ENCODE results near the gene PRMT6. TPM values are rescaled to one million over a fixed set of nuclear protein-coding genes. Genes with fewer than 3 reads are reported as not detected.
A peak's percentile ranks its signal among the peaks of the same experiment; 100 is the strongest.
"Not testable (repeated sequence)": the region's sequence is repeated elsewhere in the genome, so short reads cannot be mapped to it uniquely, and the experiment has no call there.

Gene PRMT6
- 20.4 and 21.0 TPM in 2 replicates for total RNA-seq

DNA sequence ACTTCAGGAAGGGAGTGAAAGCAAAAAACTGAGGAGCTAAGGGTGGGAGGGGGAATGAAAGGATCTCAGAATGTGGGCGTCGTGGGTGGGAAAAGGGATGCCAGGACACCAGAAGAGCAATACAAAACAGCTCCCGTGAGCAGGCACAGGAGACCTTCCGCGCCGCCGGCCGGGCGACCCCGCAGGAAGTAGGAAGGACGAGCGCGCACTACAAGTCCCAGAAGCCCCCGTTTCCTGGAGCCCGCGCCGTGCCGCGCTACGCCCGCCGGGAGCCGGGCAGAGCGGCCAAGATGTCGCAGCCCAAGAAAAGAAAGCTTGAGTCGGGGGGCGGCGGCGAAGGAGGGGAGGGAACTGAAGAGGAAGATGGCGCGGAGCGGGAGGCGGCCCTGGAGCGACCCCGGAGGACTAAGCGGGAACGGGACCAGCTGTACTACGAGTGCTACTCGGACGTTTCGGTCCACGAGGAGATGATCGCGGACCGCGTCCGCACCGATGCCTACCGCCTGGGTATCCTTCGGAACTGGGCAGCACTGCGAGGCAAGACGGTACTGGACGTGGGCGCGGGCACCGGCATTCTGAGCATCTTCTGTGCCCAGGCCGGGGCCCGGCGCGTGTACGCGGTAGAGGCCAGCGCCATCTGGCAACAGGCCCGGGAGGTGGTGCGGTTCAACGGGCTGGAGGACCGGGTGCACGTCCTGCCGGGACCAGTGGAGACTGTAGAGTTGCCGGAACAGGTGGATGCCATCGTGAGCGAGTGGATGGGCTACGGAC, at the start of gene PRMT6:
PRMT6 (plus strand) TSS at position 249 of the 771 bp plus-strand sequence; CDS start at position 291, 42 bp downstream.
- peaks cover 19% of the 10 kb centered on the region for H3K4me1 Mint-ChIP-seq (ENCODE audit: low read depth)
- peak within 1 kb of the TSS; percentile 99 for H3K4me3 Mint-ChIP-seq (ENCODE audit: low read depth)
- DNase-seq (ENCODE audit: low spot score): peak; percentile 79
- H3K27me3 Mint-ChIP-seq (ENCODE audit: low read depth): peaks cover 1% of the 10 kb centered on the region
- H3K36me3 Mint-ChIP-seq (ENCODE audit: low read depth): peaks cover 42% of the 10 kb centered on the region
- intact Hi-C loops (cut with micrococcal nuclease): loop anchor here (5.0 kb wide), 2 partner anchors 86 to 421 kb away; partner anchors contain the start of gene NTNG1
- H3K27ac Mint-ChIP-seq: peak within 1 kb of the TSS; percentile 98
- peaks cover 4% of the 10 kb centered on the region for H3K9me3 Mint-ChIP-seq

DNA sequence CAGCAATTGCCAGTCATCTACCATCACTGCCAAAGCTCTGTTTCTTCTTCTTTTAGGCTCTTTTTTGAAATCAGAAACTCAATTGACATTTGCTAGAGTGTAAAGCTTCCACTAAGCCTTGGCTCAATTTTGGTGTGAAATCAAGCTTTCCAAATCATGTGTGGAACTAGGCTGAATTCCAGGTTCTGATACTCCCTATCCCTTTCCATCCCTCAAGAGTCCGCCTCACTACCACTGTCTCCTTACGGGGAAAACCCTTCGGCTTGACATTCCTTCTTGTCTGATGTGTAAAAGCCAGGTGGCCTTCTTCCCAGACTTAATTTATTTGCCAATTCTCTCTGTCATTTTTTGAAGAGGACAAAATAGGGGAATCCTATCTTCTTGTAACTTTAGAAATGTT, 47.2 kb upstream of the PRMT6 start:
- H3K27ac Mint-ChIP-seq: no peak overlapping the region
- no peak overlapping the region for H3K4me3 Mint-ChIP-seq (ENCODE audit: low read depth)
- intact Hi-C loops (cut with micrococcal nuclease): no loop called here
- no peak for DNase-seq (ENCODE audit: low spot score)
- no peaks in the 10 kb centered on the region for H3K9me3 Mint-ChIP-seq
- no peaks in the 10 kb centered on the region for H3K4me1 Mint-ChIP-seq (ENCODE audit: low read depth)
- no peaks in the 10 kb centered on the region for H3K27me3 Mint-ChIP-seq (ENCODE audit: low read depth)
- H3K36me3 Mint-ChIP-seq (ENCODE audit: low read depth): no peaks in the 10 kb centered on the region

DNA sequence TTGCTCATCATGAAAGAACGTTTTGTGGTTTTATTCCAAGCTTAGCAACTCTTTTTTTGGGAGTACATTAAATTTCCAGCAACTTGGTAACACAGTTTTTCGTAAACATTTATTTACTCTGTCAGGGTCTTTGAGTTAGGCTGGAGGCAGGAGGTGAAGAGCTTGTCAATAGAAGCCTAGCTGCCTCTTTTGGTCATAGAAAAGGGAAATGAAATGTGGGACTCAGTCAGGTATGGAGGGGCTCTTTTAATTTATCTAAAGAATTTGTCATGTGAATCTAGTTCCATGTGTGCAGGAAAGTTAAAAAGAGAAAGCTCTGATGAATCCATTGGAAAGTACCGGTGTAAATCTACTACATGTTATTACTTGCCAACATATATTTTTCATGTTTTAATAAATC, 45.9 kb upstream of the PRMT6 start:
- Mint-ChIP-seq H3K36me3 (ENCODE audit: low read depth) (no peaks in the 10 kb centered on the region), H3K9me3 (no peaks in the 10 kb centered on the region), H3K4me1 (ENCODE audit: low read depth) (no peaks in the 10 kb centered on the region), H3K27me3 (ENCODE audit: low read depth) (no peaks in the 10 kb centered on the region), H3K4me3 (ENCODE audit: low read depth) (no peak overlapping the region), H3K27ac (no peak overlapping the region)
- intact Hi-C loops (cut with micrococcal nuclease): no loop called here
- DNase-seq (ENCODE audit: low spot score): no peak

DNA sequence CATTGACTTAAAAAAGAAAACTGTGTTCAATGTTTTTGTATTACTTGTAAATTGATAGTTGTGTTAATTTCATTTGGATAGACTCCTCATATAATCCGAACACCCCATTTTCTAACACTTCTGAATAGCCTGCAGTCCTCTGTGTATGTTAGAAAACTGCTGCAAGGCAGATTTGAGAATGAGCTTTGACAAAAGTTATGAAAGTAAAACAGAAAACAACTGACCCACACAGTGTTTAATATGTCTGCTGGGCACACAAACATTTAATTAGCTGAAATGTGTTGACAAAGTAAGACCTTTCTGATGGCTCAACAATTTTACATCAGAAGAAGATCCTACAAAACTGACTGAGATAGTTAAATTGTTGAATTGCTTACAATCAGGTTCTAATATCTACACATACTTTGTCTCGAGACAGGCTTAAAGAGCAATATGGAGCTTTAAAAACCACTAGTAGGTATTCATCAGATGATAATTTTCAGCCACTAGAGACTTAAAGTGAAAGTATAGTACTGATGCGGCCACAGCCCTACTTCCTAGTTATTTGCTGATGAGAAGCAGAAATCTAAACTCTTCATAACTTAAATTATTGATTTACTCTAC, 40.0 kb upstream of the PRMT6 start:
- no peak overlapping the region for H3K27ac Mint-ChIP-seq
- H3K9me3 Mint-ChIP-seq: no peaks in the 10 kb centered on the region
- H3K4me3 Mint-ChIP-seq (ENCODE audit: low read depth): no peak overlapping the region
- no peak for DNase-seq (ENCODE audit: low spot score)
- H3K36me3 Mint-ChIP-seq (ENCODE audit: low read depth): no peaks in the 10 kb centered on the region
- H3K4me1 Mint-ChIP-seq (ENCODE audit: low read depth): no peaks in the 10 kb centered on the region
- intact Hi-C loops (cut with micrococcal nuclease): no loop called here
- H3K27me3 Mint-ChIP-seq (ENCODE audit: low read depth): no peaks in the 10 kb centered on the region

- Mint-ChIP-seq H3K9me3 (no peaks in the 10 kb centered on the region), H3K36me3 (ENCODE audit: low read depth) (no peaks in the 10 kb centered on the region), H3K27me3 (ENCODE audit: low read depth) (no peaks in the 10 kb centered on the region), H3K4me3 (ENCODE audit: low read depth) (no peak overlapping the region), H3K27ac (no peak overlapping the region), H3K4me1 (ENCODE audit: low read depth) (no peaks in the 10 kb centered on the region)
- intact Hi-C loops (cut with micrococcal nuclease): no loop called here
- no peak for DNase-seq (ENCODE audit: low spot score)
Observed at GRCh38 chr1:107018445-107018844, 38.0 kb upstream of the PRMT6 start.

- H3K4me1 Mint-ChIP-seq (ENCODE audit: low read depth): no peaks in the 10 kb centered on the region
- intact Hi-C loops (cut with micrococcal nuclease): no loop called here
- no peak for DNase-seq (ENCODE audit: low spot score)
- no peaks in the 10 kb centered on the region for H3K36me3 Mint-ChIP-seq (ENCODE audit: low read depth)
- no peaks in the 10 kb centered on the region for H3K27me3 Mint-ChIP-seq (ENCODE audit: low read depth)
- no peak overlapping the region for H3K4me3 Mint-ChIP-seq (ENCODE audit: low read depth)
- no peaks in the 10 kb centered on the region for H3K9me3 Mint-ChIP-seq
- no peak overlapping the region for H3K27ac Mint-ChIP-seq
Observed at GRCh38 chr1:107019166-107019565, 37.3 kb upstream of the PRMT6 start.

GRCh38 chr1:107038874-107039273, 17.6 kb upstream of the PRMT6 start:
- H3K4me1 Mint-ChIP-seq (ENCODE audit: low read depth); intact Hi-C loops (cut with micrococcal nuclease): not testable (repeated sequence)

GRCh38 chr1:107044310-107045220, 11.9 kb upstream of the PRMT6 start:
- DNase-seq (ENCODE audit: low spot score); H3K27me3 Mint-ChIP-seq (ENCODE audit: low read depth); H3K9me3 Mint-ChIP-seq; H3K4me1 Mint-ChIP-seq (ENCODE audit: low read depth); H3K27ac Mint-ChIP-seq; intact Hi-C loops (cut with micrococcal nuclease); H3K4me3 Mint-ChIP-seq (ENCODE audit: low read depth); H3K36me3 Mint-ChIP-seq (ENCODE audit: low read depth): not testable (repeated sequence)

More at GRCh38 chr1:107038874-107039273, 17.6 kb upstream of the PRMT6 start:
- DNase-seq (ENCODE audit: low spot score); H3K4me3 Mint-ChIP-seq (ENCODE audit: low read depth); H3K9me3 Mint-ChIP-seq; H3K27ac Mint-ChIP-seq; H3K27me3 Mint-ChIP-seq (ENCODE audit: low read depth); H3K36me3 Mint-ChIP-seq (ENCODE audit: low read depth): not testable (repeated sequence)

GRCh38 chr1:107047602-107048001, 8.9 kb upstream of the PRMT6 start:
- H3K27ac Mint-ChIP-seq: no peak overlapping the region
- DNase-seq (ENCODE audit: low spot score): no peak
- intact Hi-C loops (cut with micrococcal nuclease): no loop called here
- H3K4me3 Mint-ChIP-seq (ENCODE audit: low read depth): no peak overlapping the region
- H3K36me3 Mint-ChIP-seq (ENCODE audit: low read depth): no peaks in the 10 kb centered on the region
- no peaks in the 10 kb centered on the region for H3K4me1 Mint-ChIP-seq (ENCODE audit: low read depth)
- H3K9me3 Mint-ChIP-seq: no peaks in the 10 kb centered on the region
- peaks cover 4% of the 10 kb centered on the region for H3K27me3 Mint-ChIP-seq (ENCODE audit: low read depth)

- DNase-seq (ENCODE audit: low spot score): no peak
- Mint-ChIP-seq H3K9me3 (no peaks in the 10 kb centered on the region), H3K4me1 (ENCODE audit: low read depth) (no peaks in the 10 kb centered on the region), H3K27ac (no peak overlapping the region), H3K36me3 (ENCODE audit: low read depth) (no peaks in the 10 kb centered on the region), H3K4me3 (ENCODE audit: low read depth) (no peak overlapping the region), H3K27me3 (ENCODE audit: low read depth) (peaks cover 5% of the 10 kb centered on the region)
- intact Hi-C loops (cut with micrococcal nuclease): no loop called here
Observed at GRCh38 chr1:107048241-107048640, 8.2 kb upstream of the PRMT6 start.

- peaks cover 4% of the 10 kb centered on the region for H3K9me3 Mint-ChIP-seq
- intact Hi-C loops (cut with micrococcal nuclease): no loop called here
Observed at GRCh38 chr1:107051266-107051665, 5.2 kb upstream of the PRMT6 start.

GRCh38 chr1:107055919-107056425, 502 bp upstream of the PRMT6 start:
- Mint-ChIP-seq H3K4me3 (ENCODE audit: low read depth) (peak overlapping the region; percentile 99), H3K27ac (peak overlapping the region; percentile 98), H3K36me3 (ENCODE audit: low read depth) (peaks cover 39% of the 10 kb centered on the region), H3K4me1 (ENCODE audit: low read depth) (peaks cover 19% of the 10 kb centered on the region)
- intact Hi-C loops (cut with micrococcal nuclease): loop anchor here (5.0 kb wide), 2 partner anchors 86 to 421 kb away; partner anchors contain the start of gene NTNG1
- DNase-seq (ENCODE audit: low spot score); H3K27me3 Mint-ChIP-seq (ENCODE audit: low read depth); H3K9me3 Mint-ChIP-seq: not testable (repeated sequence)

More at GRCh38 chr1:107051266-107051665, 5.2 kb upstream of the PRMT6 start:
- no peak overlapping the region for H3K27ac Mint-ChIP-seq
- DNase-seq (ENCODE audit: low spot score): no peak
- H3K4me1 Mint-ChIP-seq (ENCODE audit: low read depth): peaks cover under 1% of the 10 kb centered on the region
- peaks cover 5% of the 10 kb centered on the region for H3K36me3 Mint-ChIP-seq (ENCODE audit: low read depth)
- H3K27me3 Mint-ChIP-seq (ENCODE audit: low read depth): peaks cover 5% of the 10 kb centered on the region
- H3K4me3 Mint-ChIP-seq (ENCODE audit: low read depth): no peak overlapping the region

Measured in activated T-helper 2 cell treated with anti-CD3 and anti-CD28 coated beads, Interferon-gamma antibody, Interleukin-2, Interleukin-4, amounts not matched to agents 10 μg/mL and 5 μg/mL and 100 μg/mL, durations not matched to agents 14 hours and 24 hours and 36 hours (primary cell).